Brain microvascular endothelial cell (primary cell): Measurements from ENCODE around the gene SLC36A4.
"Not testable (repeated sequence)": the region's sequence is repeated elsewhere in the genome, so short reads cannot be mapped to it uniquely, and the experiment has no call there.

Experiments used
- DNase-seq: peaks from one replicate; pipeline ENCODE4 v3.0.0-alpha.2; 2020
- H3K27ac ChIP-seq: fragments of 250-450 bp; sonication (Bioruptor Pico); 2 replicates; pipeline ENCODE4 v1.5.1; 2020; ENCODE audit warnings: mild to moderate bottlenecking, moderate library complexity
- H3K27me3 ChIP-seq: fragments of 250-450 bp; sonication (Bioruptor Pico); replicated peaks from 2 replicates; pipeline ENCODE4 v1.5.1; 2020; ENCODE audit warnings: mild to moderate bottlenecking
- H3K36me3 ChIP-seq: fragments of 250-450 bp; sonication (Bioruptor Pico); replicated peaks from 2 replicates; pipeline ENCODE4 v1.5.1; 2020; ENCODE audit warnings: mild to moderate bottlenecking
- H3K4me3 ChIP-seq: 2 replicates; pipeline ENCODE4 v1.5.1; 2011; ENCODE audit warnings: low read depth, mild to moderate bottlenecking, control low read depth, low read length, moderate library complexity
- in situ Hi-C: cut with HindIII; loops from 2 replicates; pipeline ENCODE4 v1.10.0; 2017; ENCODE audit warnings: low sequenced_read_pairs, low pct_ligation_motif_present
- TF ChIP-seq, protein P1 (sequence below): IDR thresholded peaks from 2 replicates; pipeline ENCODE4 v1.5.1; 2011; ENCODE audit warnings: low read depth, mild to moderate bottlenecking, moderate library complexity, low read length, control low read depth, inconsistent platforms; ENCODE audit errors: missing control alignments

SLC36A4 gene

DNA sequence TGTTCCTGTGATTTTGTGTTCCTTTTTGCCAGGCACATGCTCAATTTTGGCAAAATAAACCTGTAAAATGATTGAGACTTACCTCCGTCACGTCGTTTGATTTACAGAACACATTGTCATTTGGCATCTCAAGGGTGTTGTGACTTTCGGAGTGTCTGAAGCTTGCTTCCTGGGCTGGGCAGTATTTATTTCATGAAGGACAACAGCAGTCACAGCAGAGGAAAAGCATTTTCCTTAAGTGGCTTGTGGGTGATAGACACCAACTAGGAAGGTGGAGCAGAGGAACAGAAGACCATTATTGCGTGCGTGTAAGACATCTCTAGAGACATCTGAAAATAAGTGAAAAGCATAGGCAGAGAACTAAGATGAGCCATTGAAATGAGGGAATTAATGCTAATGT lies 80.2 kb downstream of the SLC36A4 start:
- Histone ChIP-seq H3K36me3 (no peaks in the 10 kb centered on the region), H3K27me3 (no peaks in the 10 kb centered on the region), H3K27ac (no peak overlapping the region), H3K4me3 (no peak overlapping the region)
- in situ Hi-C loops = no loop called here
- DNase-seq = no peak
- TF ChIP-seq, protein P1, sequence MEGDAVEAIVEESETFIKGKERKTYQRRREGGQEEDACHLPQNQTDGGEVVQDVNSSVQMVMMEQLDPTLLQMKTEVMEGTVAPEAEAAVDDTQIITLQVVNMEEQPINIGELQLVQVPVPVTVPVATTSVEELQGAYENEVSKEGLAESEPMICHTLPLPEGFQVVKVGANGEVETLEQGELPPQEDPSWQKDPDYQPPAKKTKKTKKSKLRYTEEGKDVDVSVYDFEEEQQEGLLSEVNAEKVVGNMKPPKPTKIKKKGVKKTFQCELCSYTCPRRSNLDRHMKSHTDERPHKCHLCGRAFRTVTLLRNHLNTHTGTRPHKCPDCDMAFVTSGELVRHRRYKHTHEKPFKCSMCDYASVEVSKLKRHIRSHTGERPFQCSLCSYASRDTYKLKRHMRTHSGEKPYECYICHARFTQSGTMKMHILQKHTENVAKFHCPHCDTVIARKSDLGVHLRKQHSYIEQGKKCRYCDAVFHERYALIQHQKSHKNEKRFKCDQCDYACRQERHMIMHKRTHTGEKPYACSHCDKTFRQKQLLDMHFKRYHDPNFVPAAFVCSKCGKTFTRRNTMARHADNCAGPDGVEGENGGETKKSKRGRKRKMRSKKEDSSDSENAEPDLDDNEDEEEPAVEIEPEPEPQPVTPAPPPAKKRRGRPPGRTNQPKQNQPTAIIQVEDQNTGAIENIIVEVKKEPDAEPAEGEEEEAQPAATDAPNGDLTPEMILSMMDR = no peak

DNA sequence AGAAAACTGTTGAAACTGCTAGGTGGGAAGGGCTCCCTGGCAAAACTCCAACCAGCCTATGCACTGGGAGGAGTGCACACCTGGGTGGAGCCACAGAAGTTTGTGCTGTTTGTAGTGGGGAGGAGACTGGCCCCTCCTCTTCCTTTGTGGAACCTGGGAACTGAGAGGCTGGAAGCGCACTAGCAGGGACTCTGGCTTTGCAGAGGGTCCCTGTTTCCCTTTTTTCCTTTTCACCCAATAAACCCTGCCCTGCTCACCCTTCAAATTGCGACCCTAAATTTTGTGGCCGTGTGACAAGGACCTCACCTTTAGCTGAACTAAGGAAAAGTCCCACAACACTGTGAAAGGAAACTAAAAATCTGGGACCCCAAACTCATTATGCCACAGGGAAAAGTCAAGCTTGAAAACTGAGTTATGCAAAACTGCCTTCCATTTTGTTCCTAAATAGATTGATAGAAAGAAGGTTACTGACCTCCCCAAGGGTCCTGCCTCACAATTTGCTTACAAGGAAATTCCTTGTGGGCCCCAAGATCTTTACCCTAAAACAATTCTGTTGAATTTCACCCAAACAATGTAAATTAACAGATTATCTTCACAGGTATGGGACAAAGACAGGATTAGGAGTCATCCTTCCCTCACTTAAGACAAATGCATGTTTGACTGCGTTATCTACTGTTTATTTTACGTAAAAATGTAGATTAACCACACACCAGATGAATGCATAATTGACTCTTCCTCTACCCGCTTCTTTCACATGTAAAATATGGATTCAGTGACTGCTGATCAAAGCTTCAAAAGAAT lies 81.0 kb downstream of the SLC36A4 start:
- Histone ChIP-seq H3K4me3 (no peak overlapping the region), H3K36me3 (no peaks in the 10 kb centered on the region), H3K27ac (no peak overlapping the region), H3K27me3 (no peaks in the 10 kb centered on the region)
- no peak for DNase-seq
- TF ChIP-seq, protein P1 = no peak
- in situ Hi-C loops = no loop called here

DNA sequence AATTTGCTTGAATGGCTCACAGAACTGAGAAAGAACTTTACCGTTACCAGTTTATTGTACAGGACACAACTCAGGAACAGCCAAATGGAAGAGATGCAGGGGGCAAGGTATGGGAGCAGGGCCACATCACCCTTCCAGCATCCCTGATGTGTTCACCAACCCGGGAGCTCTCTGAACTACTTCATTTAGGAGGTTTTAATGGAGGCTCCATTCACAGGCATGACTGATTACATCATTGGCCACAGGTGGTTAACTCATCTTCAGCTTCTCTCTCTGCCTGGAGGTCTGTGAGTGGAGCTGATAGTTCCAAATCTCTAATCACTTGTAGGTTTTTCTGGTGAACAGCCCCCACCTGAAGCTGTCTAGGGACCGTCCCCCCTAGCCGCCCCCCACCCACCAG lies 83.5 kb downstream of the SLC36A4 start:
- no peaks in the 10 kb centered on the region for H3K27me3 ChIP-seq
- DNase-seq = no peak
- in situ Hi-C loops = no loop called here
- no peak overlapping the region for H3K4me3 ChIP-seq
- TF ChIP-seq, protein P1 = no peak
- H3K36me3 ChIP-seq = no peaks in the 10 kb centered on the region
- no peak overlapping the region for H3K27ac ChIP-seq

DNA sequence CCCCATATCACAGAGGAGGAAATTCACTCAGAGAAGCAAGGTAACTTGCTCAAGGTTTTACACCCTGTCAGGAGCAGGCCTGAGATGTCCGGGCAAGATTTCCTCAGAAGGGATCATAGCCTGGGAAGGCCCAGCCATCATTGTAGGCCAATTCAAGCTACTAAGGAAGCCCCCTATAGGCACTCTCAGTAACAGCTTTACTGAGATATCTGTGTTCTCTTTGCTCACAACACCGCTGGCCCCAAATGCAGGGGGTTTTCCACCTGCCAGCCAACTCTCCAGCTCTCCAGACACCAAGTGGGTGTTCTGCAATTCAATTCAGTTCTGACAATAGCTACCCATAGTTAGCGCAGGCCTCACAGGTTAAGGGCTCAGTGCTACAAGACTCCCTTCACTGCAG lies 84.0 kb downstream of the SLC36A4 start:
- H3K27ac ChIP-seq = no peak overlapping the region
- in situ Hi-C loops = no loop called here
- no peak overlapping the region for H3K4me3 ChIP-seq
- DNase-seq = no peak
- no peaks in the 10 kb centered on the region for H3K27me3 ChIP-seq
- TF ChIP-seq, protein P1 = no peak
- no peaks in the 10 kb centered on the region for H3K36me3 ChIP-seq

DNA sequence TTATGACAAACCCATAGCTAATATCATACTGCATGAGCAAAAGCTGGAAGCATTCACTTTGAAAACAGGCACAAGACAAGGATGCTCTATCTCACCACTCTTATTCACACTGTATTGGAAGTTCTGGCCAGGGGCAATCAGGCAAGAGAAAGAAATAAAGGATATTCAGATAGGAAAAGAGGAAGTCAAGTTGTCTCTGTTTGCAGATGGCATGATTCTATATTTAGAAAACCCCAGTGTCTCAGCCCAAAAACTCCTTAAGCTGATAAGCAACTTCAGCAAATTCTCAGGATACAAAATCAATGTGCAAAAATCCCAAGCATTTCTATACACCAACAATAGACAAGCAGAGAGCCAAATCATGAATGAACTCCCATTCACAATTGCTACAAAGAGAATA lies 86.6 kb downstream of the SLC36A4 start:
- DNase-seq, H3K27ac ChIP-seq, in situ Hi-C loops, H3K27me3 ChIP-seq, H3K36me3 ChIP-seq, H3K4me3 ChIP-seq: not testable (repeated sequence)

DNA sequence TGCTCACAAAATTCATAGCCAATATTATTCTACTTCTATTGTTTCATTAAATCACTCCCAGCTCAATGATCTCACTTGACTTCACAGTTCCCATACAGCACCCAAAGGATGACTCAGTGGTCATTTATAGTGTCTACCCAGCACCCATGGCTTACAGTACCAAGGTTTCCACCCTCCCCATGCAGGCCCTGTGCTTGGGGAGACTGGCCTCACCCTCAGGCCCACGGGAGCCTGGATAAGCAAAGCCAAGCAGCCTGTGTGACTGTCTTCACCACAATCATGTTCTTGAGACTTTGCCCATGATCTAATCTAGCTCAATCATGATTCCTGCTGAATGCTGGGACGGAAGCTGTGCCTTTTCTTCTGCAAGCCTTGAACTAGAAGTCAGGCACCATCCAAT lies 97.6 kb downstream of the SLC36A4 start:
- TF ChIP-seq, protein P1 = no peak

More for the DNA sequence above, 97.6 kb downstream of the SLC36A4 start:
- H3K4me3 ChIP-seq = no peak overlapping the region
- peak; percentile 12 for DNase-seq
- H3K36me3 ChIP-seq = no peaks in the 10 kb centered on the region
- in situ Hi-C loops = no loop called here
- H3K27me3 ChIP-seq = no peaks in the 10 kb centered on the region
- H3K27ac ChIP-seq = peak overlapping the region; percentile 20
